ENCODE results near the gene ATP8B1. TPM values are rescaled to one million over a fixed set of nuclear protein-coding genes. Genes with fewer than 3 reads are reported as not detected.
A peak's percentile ranks its signal among the peaks of the same experiment; 100 is the strongest.

Gene ATP8B1
- total RNA-seq, 1 donor from 2014 or later: 13.1 TPM

GRCh38 chr18:57624988-57625387 lies 178.1 kb downstream of the ATP8B1 start:
- TF ChIP-seq CTCF (IDR thresholded peaks at IDR 0.05; ENCODE audit: insufficient read depth, low read length, poor library complexity, severe bottlenecking): no peak
- Histone ChIP-seq H3K27me3 (ENCODE audit: control insufficient read depth, insufficient read depth, low read length) (no peaks in the 10 kb centered on the region), H3K36me3 (ENCODE audit: control insufficient read depth, insufficient read depth, low read length) (no peaks in the 10 kb centered on the region), H3K4me3 (ENCODE audit: low read depth, low read length) (no peak overlapping the region)
- peak; percentile 31 for DNase-seq (ENCODE audit: low read depth)

GRCh38 chr18:57621246-57621604 lies 181.9 kb downstream of the ATP8B1 start:
- Histone ChIP-seq H3K36me3 (ENCODE audit: control insufficient read depth, insufficient read depth, low read length) (peaks cover 4% of the 10 kb centered on the region), H3K27me3 (ENCODE audit: control insufficient read depth, insufficient read depth, low read length) (no peaks in the 10 kb centered on the region), H3K4me3 (ENCODE audit: low read depth, low read length) (peak overlapping the region; percentile 90)
- DNase-seq (ENCODE audit: low read depth): no peak
- no peak for TF ChIP-seq CTCF (IDR thresholded peaks at IDR 0.05; ENCODE audit: insufficient read depth, low read length, poor library complexity, severe bottlenecking)

- no peaks in the 10 kb centered on the region for H3K27me3 ChIP-seq (ENCODE audit: control insufficient read depth, insufficient read depth, low read length)
- DNase-seq (ENCODE audit: low read depth): peak; percentile 61
- TF ChIP-seq CTCF (IDR thresholded peaks at IDR 0.05; ENCODE audit: insufficient read depth, low read length, poor library complexity, severe bottlenecking): no peak
- H3K36me3 ChIP-seq (ENCODE audit: control insufficient read depth, insufficient read depth, low read length): peaks cover 4% of the 10 kb centered on the region
- no peak overlapping the region for H3K4me3 ChIP-seq (ENCODE audit: low read depth, low read length)
Measured at GRCh38 chr18:57619876-57620275, 183.2 kb downstream of the ATP8B1 start.

DNA sequence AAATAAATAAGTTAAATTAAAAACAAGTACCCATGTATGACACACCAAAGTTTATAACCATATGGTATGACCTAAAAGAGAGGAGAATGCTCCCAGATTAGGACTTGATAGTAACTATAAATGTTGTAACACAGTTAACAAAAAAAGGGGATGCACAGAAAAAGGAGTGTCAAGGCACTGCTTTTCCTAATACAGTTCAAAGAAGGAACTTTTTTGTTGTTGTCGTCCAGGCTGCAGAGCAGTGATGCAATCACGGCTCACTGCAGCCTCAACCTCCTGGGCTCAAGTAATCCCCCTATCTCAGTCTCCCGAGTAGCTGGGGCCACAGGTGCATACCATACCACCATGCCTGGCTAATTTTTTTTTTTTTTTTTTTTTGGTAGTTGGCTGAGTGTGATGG lies 184.2 kb downstream of the ATP8B1 start:
- DNase-seq (ENCODE audit: low read depth): no peak
- peaks cover 4% of the 10 kb centered on the region for H3K36me3 ChIP-seq (ENCODE audit: control insufficient read depth, insufficient read depth, low read length)
- no peak overlapping the region for H3K4me3 ChIP-seq (ENCODE audit: low read depth, low read length)
- H3K27me3 ChIP-seq (ENCODE audit: control insufficient read depth, insufficient read depth, low read length): no peaks in the 10 kb centered on the region
- TF ChIP-seq CTCF (IDR thresholded peaks at IDR 0.05; ENCODE audit: insufficient read depth, low read length, poor library complexity, severe bottlenecking): no peak

DNA sequence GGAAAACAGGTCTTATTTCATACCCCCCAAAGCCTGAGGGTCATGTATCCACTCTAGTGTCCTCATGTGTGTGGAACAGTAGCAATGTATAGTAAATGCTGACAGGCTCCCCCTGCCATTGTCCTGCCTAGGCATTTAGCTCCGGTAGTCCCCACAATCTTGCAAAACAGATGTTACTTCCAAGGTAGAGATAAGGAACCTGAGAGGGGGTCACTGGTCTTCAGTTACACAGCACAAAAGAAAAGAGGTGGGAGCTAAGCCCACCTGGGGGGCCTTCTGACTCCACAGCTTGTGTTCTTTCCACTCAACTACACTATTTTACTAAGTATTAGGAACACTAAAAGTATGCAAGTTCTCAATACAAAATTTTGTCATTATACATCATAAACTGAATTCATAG lies 199.2 kb downstream of the ATP8B1 start:
- H3K4me3 ChIP-seq (ENCODE audit: low read depth, low read length): no peak overlapping the region
- no peak for DNase-seq (ENCODE audit: low read depth)
- peaks cover 6% of the 10 kb centered on the region for H3K36me3 ChIP-seq (ENCODE audit: control insufficient read depth, insufficient read depth, low read length)
- H3K27me3 ChIP-seq (ENCODE audit: control insufficient read depth, insufficient read depth, low read length): no peaks in the 10 kb centered on the region
- TF ChIP-seq CTCF (IDR thresholded peaks at IDR 0.05; ENCODE audit: insufficient read depth, low read length, poor library complexity, severe bottlenecking): no peak

Other genes with a start within 250 kb of the ATP8B1 start
- gene FECH, start 216.6 kb downstream of the ATP8B1 start, total RNA-seq: 52.9 and 58.3 TPM in 2 replicates
- 260 and 320 TPM in 2 replicates for gene NARS1, start 181.5 kb downstream of the ATP8B1 start, total RNA-seq
- 88.3 and 94.1 TPM in 2 replicates for gene NEDD4L, start 240.9 kb upstream of the ATP8B1 start, total RNA-seq

All from kidney epithelial cell (primary cell).